Activated naive CD4-positive, alpha-beta T cell treated with anti-CD3 and anti-CD28 coated beads, Interleukin-2, amount 50 U/mL, for 24 hours (primary cell): ENCODE results near the gene AJAP1.

ENCODE experiments used
- H3K27ac Mint-ChIP-seq: one replicate; pipeline ENCODE4 v1.8.0; 2021; ENCODE audit warnings: mild to moderate bottlenecking, mixed read lengths
- H3K27me3 Mint-ChIP-seq: one replicate; pipeline ENCODE4 v1.8.0; 2021; ENCODE audit warnings: mixed read lengths
- H3K36me3 Mint-ChIP-seq: one replicate; pipeline ENCODE4 v1.8.0; 2021; ENCODE audit warnings: mixed read lengths
- H3K4me1 Mint-ChIP-seq: one replicate; pipeline ENCODE4 v1.8.0; 2021; ENCODE audit warnings: mixed read lengths
- H3K4me3 Mint-ChIP-seq: one replicate; pipeline ENCODE4 v1.8.0; 2021; ENCODE audit warnings: mild to moderate bottlenecking, mixed read lengths
- H3K9me3 Mint-ChIP-seq: one replicate; pipeline ENCODE4 v1.8.0; 2021; ENCODE audit warnings: mixed read lengths

Gene AJAP1

GRCh38 chr1:4768553-4768952, 114.1 kb downstream of the AJAP1 start:
- H3K36me3 Mint-ChIP-seq, result no peaks in the 10 kb centered on the region
- H3K4me3 Mint-ChIP-seq, result no peak overlapping the region
- no peak overlapping the region for H3K27ac Mint-ChIP-seq
- no peaks in the 10 kb centered on the region for H3K27me3 Mint-ChIP-seq
- no peaks in the 10 kb centered on the region for H3K9me3 Mint-ChIP-seq
- H3K4me1 Mint-ChIP-seq, result no peaks in the 10 kb centered on the region

- Mint-ChIP-seq H3K27me3 (no peaks in the 10 kb centered on the region), H3K27ac (no peak overlapping the region), H3K36me3 (no peaks in the 10 kb centered on the region), H3K9me3 (no peaks in the 10 kb centered on the region), H3K4me3 (no peak overlapping the region), H3K4me1 (no peaks in the 10 kb centered on the region)
Observed at GRCh38 chr1:4769516-4770280, 115.3 kb downstream of the AJAP1 start.

- H3K9me3 Mint-ChIP-seq, result no peaks in the 10 kb centered on the region
- no peak overlapping the region for H3K27ac Mint-ChIP-seq
- H3K36me3 Mint-ChIP-seq, result no peaks in the 10 kb centered on the region
- H3K4me3 Mint-ChIP-seq, result no peak overlapping the region
- no peaks in the 10 kb centered on the region for H3K4me1 Mint-ChIP-seq
- no peaks in the 10 kb centered on the region for H3K27me3 Mint-ChIP-seq
Observed at GRCh38 chr1:4770713-4771112, 116.3 kb downstream of the AJAP1 start.

- Mint-ChIP-seq H3K36me3 (no peaks in the 10 kb centered on the region), H3K27ac (no peak overlapping the region), H3K4me3 (no peak overlapping the region), H3K27me3 (no peaks in the 10 kb centered on the region), H3K4me1 (no peaks in the 10 kb centered on the region), H3K9me3 (no peaks in the 10 kb centered on the region)
Observed at GRCh38 chr1:4771267-4771666, 116.9 kb downstream of the AJAP1 start.

GRCh38 chr1:4771721-4772120, 117.3 kb downstream of the AJAP1 start:
- no peak overlapping the region for H3K27ac Mint-ChIP-seq
- H3K36me3 Mint-ChIP-seq, result no peaks in the 10 kb centered on the region
- no peak overlapping the region for H3K4me3 Mint-ChIP-seq
- H3K9me3 Mint-ChIP-seq, result no peaks in the 10 kb centered on the region
- no peaks in the 10 kb centered on the region for H3K4me1 Mint-ChIP-seq
- no peaks in the 10 kb centered on the region for H3K27me3 Mint-ChIP-seq

GRCh38 chr1:4772294-4773010, 118.0 kb downstream of the AJAP1 start:
- H3K36me3 Mint-ChIP-seq, result no peaks in the 10 kb centered on the region
- H3K27ac Mint-ChIP-seq, result no peak overlapping the region
- H3K27me3 Mint-ChIP-seq, result no peaks in the 10 kb centered on the region
- no peaks in the 10 kb centered on the region for H3K4me1 Mint-ChIP-seq
- H3K9me3 Mint-ChIP-seq, result no peaks in the 10 kb centered on the region
- H3K4me3 Mint-ChIP-seq, result no peak overlapping the region

GRCh38 chr1:4773226-4773625, 118.8 kb downstream of the AJAP1 start:
- Mint-ChIP-seq H3K36me3 (no peaks in the 10 kb centered on the region), H3K9me3 (no peaks in the 10 kb centered on the region), H3K27me3 (no peaks in the 10 kb centered on the region), H3K27ac (no peak overlapping the region), H3K4me1 (no peaks in the 10 kb centered on the region), H3K4me3 (no peak overlapping the region)

GRCh38 chr1:4775506-4775905, 121.1 kb downstream of the AJAP1 start:
- Mint-ChIP-seq H3K4me3 (no peak overlapping the region), H3K36me3 (no peaks in the 10 kb centered on the region), H3K9me3 (no peaks in the 10 kb centered on the region), H3K27me3 (no peaks in the 10 kb centered on the region), H3K27ac (no peak overlapping the region), H3K4me1 (no peaks in the 10 kb centered on the region)

GRCh38 chr1:4778056-4778455, 123.6 kb downstream of the AJAP1 start:
- Mint-ChIP-seq H3K36me3 (no peaks in the 10 kb centered on the region), H3K4me1 (no peaks in the 10 kb centered on the region)

GRCh38 chr1:4781646-4782045, 127.2 kb downstream of the AJAP1 start:
- Mint-ChIP-seq H3K4me1 (no peaks in the 10 kb centered on the region), H3K36me3 (no peaks in the 10 kb centered on the region), H3K4me3 (no peak overlapping the region), H3K9me3 (no peaks in the 10 kb centered on the region), H3K27me3 (no peaks in the 10 kb centered on the region), H3K27ac (no peak overlapping the region)

More at GRCh38 chr1:4778056-4778455, 123.6 kb downstream of the AJAP1 start:
- H3K27ac Mint-ChIP-seq, result no peak overlapping the region
- H3K27me3 Mint-ChIP-seq, result no peaks in the 10 kb centered on the region
- H3K9me3 Mint-ChIP-seq, result no peaks in the 10 kb centered on the region
- no peak overlapping the region for H3K4me3 Mint-ChIP-seq

- Mint-ChIP-seq H3K9me3 (no peaks in the 10 kb centered on the region), H3K4me3 (no peak overlapping the region), H3K4me1 (no peaks in the 10 kb centered on the region), H3K36me3 (no peaks in the 10 kb centered on the region), H3K27ac (no peak overlapping the region), H3K27me3 (no peaks in the 10 kb centered on the region)
Observed at GRCh38 chr1:4784761-4785160, 130.4 kb downstream of the AJAP1 start.

GRCh38 chr1:4786055-4786454, 131.6 kb downstream of the AJAP1 start:
- H3K4me3 Mint-ChIP-seq, result no peak overlapping the region
- no peaks in the 10 kb centered on the region for H3K27me3 Mint-ChIP-seq
- H3K27ac Mint-ChIP-seq, result no peak overlapping the region
- no peaks in the 10 kb centered on the region for H3K4me1 Mint-ChIP-seq
- H3K36me3 Mint-ChIP-seq, result no peaks in the 10 kb centered on the region
- H3K9me3 Mint-ChIP-seq, result no peaks in the 10 kb centered on the region

- Mint-ChIP-seq H3K4me1 (no peaks in the 10 kb centered on the region), H3K4me3 (no peak overlapping the region), H3K36me3 (no peaks in the 10 kb centered on the region), H3K27me3 (no peaks in the 10 kb centered on the region), H3K9me3 (no peaks in the 10 kb centered on the region), H3K27ac (no peak overlapping the region)
Observed at GRCh38 chr1:4787551-4787950, 133.1 kb downstream of the AJAP1 start.

GRCh38 chr1:4792565-4792964, 138.2 kb downstream of the AJAP1 start:
- H3K9me3 Mint-ChIP-seq, result no peaks in the 10 kb centered on the region
- no peak overlapping the region for H3K4me3 Mint-ChIP-seq
- no peaks in the 10 kb centered on the region for H3K36me3 Mint-ChIP-seq
- no peaks in the 10 kb centered on the region for H3K4me1 Mint-ChIP-seq
- H3K27ac Mint-ChIP-seq, result no peak overlapping the region
- no peaks in the 10 kb centered on the region for H3K27me3 Mint-ChIP-seq

- H3K4me3 Mint-ChIP-seq, result no peak overlapping the region
- no peaks in the 10 kb centered on the region for H3K4me1 Mint-ChIP-seq
- H3K36me3 Mint-ChIP-seq, result no peaks in the 10 kb centered on the region
- H3K27ac Mint-ChIP-seq, result no peak overlapping the region
- no peaks in the 10 kb centered on the region for H3K27me3 Mint-ChIP-seq
- H3K9me3 Mint-ChIP-seq, result no peaks in the 10 kb centered on the region
Observed at GRCh38 chr1:4794020-4794780, 139.8 kb downstream of the AJAP1 start.
